Stimulated activated CD4-positive, alpha-beta T cell treated with anti-CD3 and anti-CD28 coated beads, Interleukin-12 subunit alpha, Interleukin-12 subunit beta, amount 100 ng/mL, for 48 hours (primary cell): ENCODE measurements around the gene ACO2.
"Not testable (repeated sequence)": the region's sequence is repeated elsewhere in the genome, so short reads cannot be mapped to it uniquely, and the experiment has no call there.

Source experiments
- DNase-seq, 3 donors: peaks; one replicate each; pipeline ENCODE4 v3.0.0-alpha.2; 2020; ENCODE audit warnings: low read depth in 2 of 3, low spot score in 1 of 3

Gene ACO2

DNA sequence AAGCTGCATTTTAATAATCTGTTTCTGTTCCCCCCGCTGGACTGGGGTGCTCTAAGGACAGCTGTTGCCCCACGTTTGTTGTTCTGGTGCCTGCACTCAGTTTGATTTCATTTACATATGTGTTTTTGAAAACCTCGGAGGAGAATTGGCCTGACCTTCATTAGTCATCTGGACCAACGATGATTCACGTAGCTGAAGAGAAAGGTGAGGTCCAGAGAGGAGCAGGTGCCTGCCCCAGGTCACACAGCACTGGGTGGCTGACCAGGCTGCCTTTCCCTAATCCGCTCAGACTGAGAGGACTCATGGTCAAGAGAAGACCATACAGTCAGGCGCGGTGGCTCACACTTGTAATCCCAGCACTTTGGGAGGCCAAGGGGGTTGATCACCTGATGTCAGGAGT is 95.6 kb downstream of the ACO2 start:
- no peak for DNase-seq

DNA sequence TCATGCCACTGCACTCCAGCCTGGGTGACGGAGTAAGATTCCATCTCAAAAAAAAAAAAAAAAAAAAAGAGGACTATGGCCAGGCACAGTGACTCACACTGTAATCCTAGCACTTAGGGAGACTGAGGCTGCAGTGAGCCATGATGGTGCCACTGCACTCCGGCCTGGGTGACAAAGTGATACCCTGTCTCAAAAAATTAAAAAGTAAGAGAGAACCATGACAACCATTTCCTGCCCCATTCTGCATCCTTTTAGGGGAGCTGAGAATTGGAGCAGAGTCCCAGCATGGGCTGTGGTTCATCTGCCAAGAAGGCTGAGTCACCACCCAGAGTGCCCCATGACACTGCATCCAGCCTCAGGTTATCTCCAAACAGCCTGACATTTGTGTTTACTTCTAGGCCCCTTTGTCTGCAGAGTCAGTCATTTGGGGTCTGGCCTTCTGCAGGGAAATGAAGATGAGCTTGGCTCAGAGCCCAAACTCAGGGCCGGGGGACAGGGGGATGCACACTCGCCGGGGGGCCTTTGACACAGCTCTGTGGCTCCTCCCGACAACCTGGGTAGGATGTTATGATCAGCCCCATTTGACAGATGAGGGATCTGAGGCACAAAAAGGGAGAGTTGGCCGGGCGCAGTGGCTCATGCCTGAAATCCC is 96.6 kb downstream of the ACO2 start:
- peak in 1 of 3 donors; percentile 7 for DNase-seq

DNA sequence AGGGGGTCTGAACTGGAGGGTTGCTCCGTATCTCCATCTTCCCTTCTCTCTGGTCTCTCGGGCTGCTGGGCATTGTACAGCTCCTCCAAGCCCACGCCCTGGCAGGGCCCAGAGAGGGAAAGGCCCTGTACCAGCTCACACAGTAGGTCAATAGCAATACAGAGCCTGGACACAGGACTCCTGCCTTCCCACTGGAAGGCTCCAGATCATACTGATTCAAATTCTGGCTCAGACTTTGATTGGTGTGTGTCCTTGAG is 98.5 kb downstream of the ACO2 start:
- no peak for DNase-seq

DNA sequence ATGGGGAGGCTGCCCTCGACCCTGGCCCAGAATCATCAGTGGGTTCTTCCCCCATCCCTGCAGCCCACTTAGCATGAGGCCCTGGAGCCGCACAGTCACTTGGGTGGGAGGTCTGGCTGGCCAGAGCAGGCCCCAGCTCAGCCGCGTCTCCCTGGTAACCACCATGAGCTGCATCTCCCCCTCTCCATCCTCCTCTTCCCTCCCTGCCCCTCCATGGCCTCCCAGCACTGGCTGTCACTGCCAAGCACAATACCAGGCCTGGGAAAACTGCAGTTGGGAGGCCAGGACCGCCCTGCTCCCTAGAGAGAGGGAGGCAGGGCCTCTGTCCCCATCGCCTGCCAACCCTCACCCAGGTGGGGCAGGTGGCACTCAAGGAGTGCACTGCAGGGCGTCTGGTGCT is 99.9 kb downstream of the ACO2 start:
- DNase-seq = no peak

DNA sequence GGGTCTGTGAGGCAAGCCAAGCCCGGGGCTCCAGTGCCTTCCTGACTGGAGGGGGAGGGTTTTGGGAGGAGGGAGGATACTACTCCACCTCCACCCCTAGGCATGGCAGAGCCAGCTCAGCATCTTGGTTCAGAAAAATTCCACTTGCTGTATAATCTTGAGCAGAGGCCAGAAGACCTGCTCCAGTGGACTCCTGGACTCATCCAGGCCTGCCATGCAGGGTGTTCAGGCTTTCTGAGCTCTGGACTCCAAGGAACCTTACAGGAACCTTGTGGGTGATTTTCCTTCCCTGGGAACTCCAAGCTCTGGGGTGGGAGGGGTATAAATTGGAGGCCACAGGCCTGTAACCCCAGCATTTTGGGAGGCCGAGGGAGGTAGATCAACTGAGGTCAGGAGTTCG is 101.3 kb downstream of the ACO2 start:
- no peak for DNase-seq

DNA sequence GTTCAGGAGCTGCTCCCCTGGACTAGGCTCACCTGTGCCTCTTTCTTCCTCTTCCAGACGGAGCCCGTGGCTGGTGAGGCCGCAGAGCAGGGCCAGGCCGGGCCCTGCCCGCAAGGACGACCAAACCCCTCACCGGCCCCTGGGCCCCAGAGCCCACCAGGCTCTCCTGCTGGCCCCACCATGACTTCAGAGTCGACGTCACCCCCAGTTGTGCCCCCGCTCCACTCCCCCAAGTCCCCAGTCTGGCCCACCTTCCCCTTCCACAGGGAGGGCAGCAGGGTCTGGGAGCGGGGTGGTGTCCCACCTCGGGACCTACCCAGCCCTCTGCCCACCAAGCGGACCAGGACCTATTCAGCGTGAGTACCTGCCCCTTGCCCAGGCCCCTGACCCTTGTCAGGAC is 102.9 kb downstream of the ACO2 start:
- no peak for DNase-seq

DNA sequence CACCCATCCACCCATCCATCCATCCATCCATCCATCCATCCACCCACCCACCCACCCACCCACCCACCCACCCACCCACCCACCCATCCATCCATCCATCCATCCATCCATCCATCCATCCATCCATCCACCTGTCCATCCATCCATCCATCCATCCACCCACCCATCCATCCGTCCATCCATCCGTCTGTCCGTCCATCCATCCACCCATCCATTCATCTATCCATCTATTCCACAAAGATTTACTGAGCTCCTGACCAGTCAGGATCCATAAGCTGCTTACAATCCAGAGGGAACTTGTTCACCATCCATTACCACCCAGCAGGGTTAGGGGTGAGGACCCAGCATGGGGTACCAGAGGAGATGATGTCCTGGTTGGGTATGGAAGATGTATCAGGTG is 103.4 kb downstream of the ACO2 start:
- not testable (repeated sequence) for DNase-seq

DNA sequence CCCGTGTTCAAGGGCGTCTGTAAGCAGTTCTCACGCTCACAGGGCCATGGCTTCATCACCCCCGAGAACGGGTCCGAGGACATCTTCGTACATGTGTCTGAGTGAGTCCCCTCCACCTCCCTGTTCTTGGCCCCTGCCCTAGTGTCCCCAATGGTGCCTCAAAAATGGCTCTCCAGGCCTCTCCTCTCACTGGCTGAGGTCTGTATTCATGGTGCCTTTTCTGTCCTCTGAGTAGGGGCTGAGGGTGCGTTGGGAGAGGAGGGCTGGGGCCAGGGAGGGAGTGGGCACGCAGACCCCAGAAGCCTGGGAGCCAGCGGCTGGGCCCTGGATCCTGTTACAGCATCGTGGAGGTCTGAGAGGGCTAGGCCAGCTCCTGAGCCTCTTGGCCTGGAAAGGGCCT is 104.8 kb downstream of the ACO2 start:
- DNase-seq = no peak

DNA sequence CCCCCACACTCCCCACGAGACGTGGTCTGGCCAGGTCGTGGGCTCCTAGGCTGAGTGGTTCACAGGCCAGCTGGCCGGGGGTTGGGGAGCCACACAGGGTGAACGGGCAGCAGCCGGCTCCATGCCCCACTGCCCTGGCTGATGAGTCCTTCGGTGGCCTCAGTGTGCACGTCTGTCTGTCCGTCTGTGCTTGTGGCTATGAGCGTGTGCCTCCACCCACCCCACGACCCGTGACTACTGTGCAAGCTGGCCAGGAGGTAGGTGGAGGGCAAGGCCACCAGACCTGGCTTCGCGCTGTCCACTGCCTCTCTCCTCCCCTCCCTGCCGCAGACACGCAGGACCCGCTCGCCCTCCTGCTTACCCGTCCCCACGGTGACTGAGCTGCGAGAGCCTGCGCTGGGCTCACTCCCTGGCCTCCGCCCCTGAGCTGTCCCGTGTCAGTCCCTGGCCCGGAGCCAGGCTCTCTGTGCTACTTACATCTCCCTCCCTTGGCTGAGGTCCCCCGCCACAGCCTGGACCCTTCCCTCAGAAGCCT is 106.0 kb downstream of the ACO2 start:
- DNase-seq = no peak

DNA sequence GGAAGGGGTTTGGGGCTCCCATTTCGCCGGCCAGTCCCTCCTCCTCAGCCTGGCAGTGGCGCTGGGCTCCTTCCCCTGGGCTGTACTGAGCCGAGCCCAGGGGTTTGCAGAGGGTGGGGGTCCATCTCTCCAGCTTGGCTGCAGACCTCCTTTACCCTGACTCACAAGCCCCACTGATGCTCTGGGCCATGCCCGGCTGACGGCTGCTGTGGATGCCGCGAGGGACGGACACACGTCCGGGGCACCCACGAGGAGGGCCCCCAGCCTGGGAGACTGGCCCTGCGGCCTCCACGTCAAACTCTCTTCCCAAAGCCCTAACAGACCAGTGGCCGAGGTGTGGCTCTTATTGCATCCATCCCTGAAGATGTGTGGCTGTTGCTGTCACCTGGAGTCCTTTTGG is 106.6 kb downstream of the ACO2 start:
- no peak for DNase-seq

DNA sequence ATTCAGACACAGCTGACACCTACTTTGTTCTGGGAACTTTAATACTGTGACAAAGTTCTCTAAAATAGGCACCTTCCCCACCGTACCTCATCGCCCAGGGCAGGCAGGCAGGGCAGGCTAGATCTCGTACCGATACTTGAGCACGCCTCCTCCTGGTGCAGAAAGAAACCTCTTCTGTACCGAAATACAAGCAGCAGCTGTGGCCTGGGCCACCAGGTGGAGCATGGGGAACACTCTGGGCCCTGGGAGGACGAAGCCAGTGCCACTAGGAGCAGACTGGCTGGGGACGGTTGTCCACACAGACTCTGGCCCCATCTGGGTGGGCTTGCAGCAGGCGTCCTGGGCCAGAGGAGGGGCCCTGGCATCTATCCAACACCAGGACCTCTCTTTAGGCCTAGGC is 108.0 kb downstream of the ACO2 start:
- no peak for DNase-seq

DNA sequence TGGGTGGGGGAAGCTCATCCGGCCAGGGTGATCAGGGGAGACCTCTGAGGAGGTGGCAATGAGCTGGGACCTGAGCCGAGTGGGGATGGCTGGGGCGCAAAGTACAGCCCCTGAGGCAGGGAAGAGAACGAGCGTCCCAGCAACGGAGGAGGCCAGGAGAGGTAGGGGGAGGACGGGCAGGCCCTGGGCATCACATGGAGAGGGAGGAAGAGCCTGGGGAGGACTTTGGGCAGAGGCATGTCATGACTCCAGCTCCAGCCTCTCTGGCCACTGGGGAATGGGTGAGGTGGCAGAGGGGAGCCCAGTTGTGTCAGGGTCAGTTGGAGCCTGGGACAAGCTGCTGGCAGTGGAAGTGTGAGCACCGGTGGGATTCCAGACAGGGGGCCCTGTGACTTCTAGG is 109.2 kb downstream of the ACO2 start:
- no peak for DNase-seq
